GM23338 (cell line): ENCODE data around the gene TTLL9. TPM values are rescaled to one million over a fixed set of nuclear protein-coding genes. Genes with fewer than 3 reads are reported as not detected.
A peak's percentile ranks its signal among the peaks of the same experiment; 100 is the strongest.

Source experiments
- ATAC-seq: fragments of 200-7000 bp; cut with Tn5 transposase; 3 replicates; pipeline ENCODE4 v1.9.1; 2020
- DNase-seq: peaks from one replicate; pipeline ENCODE4 v3.0.0-alpha.2; 2015; ENCODE audit warnings: low spot score
- H2AFZ ChIP-seq: fragments of 200-600 bp; sonication (generic); 2 replicates; pipeline ENCODE4 v1.8.0; 2016; ENCODE audit warnings: antibody characterized with exemption, mild to moderate bottlenecking, moderate library complexity
- H3F3A ChIP-seq: fragments of 200-600 bp; sonication (generic); replicated peaks from 2 replicates; pipeline ENCODE4 v1.8.0; 2017; ENCODE audit warnings: antibody characterized with exemption, mixed run types, low read depth
- H3K27ac ChIP-seq: fragments of 200-600 bp; sonication (generic); 2 replicates; pipeline ENCODE4 v1.6.1; 2016; ENCODE audit warnings: low read depth
- H3K27me3 ChIP-seq: fragments of 200-600 bp; sonication (generic); 2 replicates; pipeline ENCODE4 v1.8.0; 2016; ENCODE audit warnings: mild to moderate bottlenecking, mixed run types, moderate library complexity; ENCODE audit not compliant: insufficient read depth
- H3K36me3 ChIP-seq: fragments of 200-600 bp; sonication (generic); 2 replicates; pipeline ENCODE4 v1.8.0; 2016; ENCODE audit warnings: mild to moderate bottlenecking; ENCODE audit not compliant: insufficient read depth
- H3K4me1 ChIP-seq: fragments of 200-600 bp; sonication (generic); 2 replicates; pipeline ENCODE4 v1.8.0; 2016; ENCODE audit warnings: mild to moderate bottlenecking, moderate library complexity; ENCODE audit not compliant: insufficient read depth
- H3K4me2 ChIP-seq: fragments of 200-600 bp; sonication (generic); 2 replicates; pipeline ENCODE4 v1.7.1; 2017; ENCODE audit warnings: mixed run types
- H3K4me3 ChIP-seq: fragments of 200-600 bp; sonication (generic); 2 replicates; pipeline ENCODE4 v1.6.1; 2016; ENCODE audit warnings: mixed run types
- H3K79me2 ChIP-seq: fragments of 200-600 bp; sonication (generic); replicated peaks from 2 replicates; pipeline ENCODE4 v1.8.0; 2017; ENCODE audit warnings: mild to moderate bottlenecking; ENCODE audit not compliant: insufficient read depth
- H3K9me2 ChIP-seq: fragments of 200-600 bp; sonication (generic); 2 replicates; pipeline ENCODE4 v1.8.0; 2017; ENCODE audit not compliant: insufficient read depth
- H4K20me1 ChIP-seq: fragments of 200-600 bp; sonication (generic); replicated peaks from 2 replicates; pipeline ENCODE4 v1.8.0; 2017; ENCODE audit warnings: mild to moderate bottlenecking; ENCODE audit not compliant: insufficient read depth
- H3K27ac Mint-ChIP-seq: 2 replicates; pipeline ENCODE4 v1.8.0; 2020; ENCODE audit warnings: inconsistent platforms, mild to moderate bottlenecking, moderate library complexity, mixed read lengths
- H3K27me3 Mint-ChIP-seq: 3 replicates; pipeline ENCODE4 v1.8.0; 2022; ENCODE audit warnings: low read depth, mild to moderate bottlenecking, moderate library complexity, mixed read lengths, inconsistent platforms; ENCODE audit not compliant: insufficient read depth, poor library complexity
- H3K36me3 Mint-ChIP-seq: 3 replicates; pipeline ENCODE4 v1.8.0; 2021; ENCODE audit warnings: low read depth, mild to moderate bottlenecking, inconsistent platforms, moderate library complexity, mixed read lengths
- H3K4me1 Mint-ChIP-seq: 3 replicates; pipeline ENCODE4 v1.8.0; 2020; ENCODE audit warnings: mild to moderate bottlenecking, inconsistent platforms, mixed read lengths
- H3K4me3 Mint-ChIP-seq: 3 replicates; pipeline ENCODE4 v1.8.0; 2021; ENCODE audit warnings: moderate library complexity, mild to moderate bottlenecking, inconsistent platforms, mixed read lengths
- H3K9me3 Mint-ChIP-seq: 3 replicates; pipeline ENCODE4 v1.8.0; 2020; ENCODE audit warnings: moderate library complexity, mild to moderate bottlenecking, inconsistent platforms, mixed read lengths
- CREB1 ChIP-seq: fragments of 250-450 bp; sonication (Bioruptor Pico); IDR thresholded peaks from 2 replicates; pipeline ENCODE4 v1.5.0; 2020; ENCODE audit warnings: low read depth, mild to moderate bottlenecking, moderate library complexity
- EZH2 ChIP-seq: fragments of 200-600 bp; sonication (generic); IDR thresholded peaks from one replicate; pipeline ENCODE4 v1.8.0; 2017; ENCODE audit warnings: antibody characterized with exemption, mild to moderate bottlenecking, low read depth; ENCODE audit not compliant: unreplicated experiment
- EZH2phosphoT487 ChIP-seq: fragments of 200-600 bp; sonication (generic); IDR thresholded peaks from one replicate; pipeline ENCODE4 v1.8.1; 2018; ENCODE audit warnings: antibody characterized with exemption; ENCODE audit not compliant: unreplicated experiment
- JUNB ChIP-seq: IDR thresholded peaks from one replicate; pipeline ENCODE4 v1.6.1; 2016; ENCODE audit warnings: antibody characterized with exemption; ENCODE audit not compliant: unreplicated experiment
- NANOG ChIP-seq: IDR thresholded peaks from 2 replicates; pipeline ENCODE4 v1.6.1; 2016; ENCODE audit warnings: antibody characterized with exemption, borderline replicate concordance
- POLR2AphosphoS5 ChIP-seq: IDR thresholded peaks from 2 replicates; pipeline ENCODE4 v1.6.1; 2016; ENCODE audit warnings: antibody characterized with exemption, low read depth
- STAT1 ChIP-seq: IDR thresholded peaks from one replicate; pipeline ENCODE4 v1.6.1; 2016; ENCODE audit warnings: antibody characterized with exemption; ENCODE audit not compliant: unreplicated experiment
- ZNF114 ChIP-seq: fragments of 250-450 bp; sonication (Bioruptor Pico); IDR thresholded peaks from 2 replicates; pipeline ENCODE4 v1.5.0; 2020; ENCODE audit warnings: mild to moderate bottlenecking, moderate library complexity
- ZNF331 ChIP-seq: fragments of 250-450 bp; sonication (Bioruptor Pico); IDR thresholded peaks from 2 replicates; pipeline ENCODE4 v1.5.0; 2020; ENCODE audit warnings: low read depth, mild to moderate bottlenecking, moderate library complexity
- polyA plus RNA-seq: library from polyadenylated mRNA; unstranded; fragments of >200 nt; fragmentation: Nextera tagmentation; extraction: Ambion mirVana; gene quantifications from 2 replicates; pipeline ENCODE4 v1.2.1, GENCODE V29; 2016
- total RNA-seq: library from RNA; depleted of rRNA; stranded (reverse); fragments of >200 nt; shearing (Covaris generic); gene quantifications from 2 replicates; pipeline ENCODE4 v1.2.3, GENCODE V29; 2014
- TF ChIP-seq, protein P1 (sequence below): IDR thresholded peaks from 2 replicates; pipeline ENCODE4 v1.6.1; 2016; ENCODE audit warnings: antibody characterized with exemption
- TF ChIP-seq, protein P2 (sequence below), 2 experiments: fragments of 200-600 bp in 1 of 2; sonication (generic) in 1 of 2; conservative IDR thresholded peaks; 2 replicates each; pipeline versions ENCODE4 v1.5.1 to v1.6.1; 2016 to 2017; ENCODE audit warnings: antibody characterized with exemption in 2 of 2, low read depth in 2 of 2, mild to moderate bottlenecking in 2 of 2, moderate library complexity in 1 of 2
- TF ChIP-seq, protein P3 (sequence below): IDR thresholded peaks from one replicate; pipeline ENCODE4 v1.6.1; 2018; ENCODE audit warnings: antibody characterized with exemption; ENCODE audit not compliant: unreplicated experiment
- TF ChIP-seq, protein P4 (sequence below): fragments of 250-450 bp; sonication (Bioruptor Pico); IDR thresholded peaks from 2 replicates; pipeline ENCODE4 v1.5.0; 2020; ENCODE audit warnings: mild to moderate bottlenecking, moderate library complexity

TTLL9 gene
- total and polyA plus RNA-seq, 2 experiments from 2014 or later = not detected

DNA sequence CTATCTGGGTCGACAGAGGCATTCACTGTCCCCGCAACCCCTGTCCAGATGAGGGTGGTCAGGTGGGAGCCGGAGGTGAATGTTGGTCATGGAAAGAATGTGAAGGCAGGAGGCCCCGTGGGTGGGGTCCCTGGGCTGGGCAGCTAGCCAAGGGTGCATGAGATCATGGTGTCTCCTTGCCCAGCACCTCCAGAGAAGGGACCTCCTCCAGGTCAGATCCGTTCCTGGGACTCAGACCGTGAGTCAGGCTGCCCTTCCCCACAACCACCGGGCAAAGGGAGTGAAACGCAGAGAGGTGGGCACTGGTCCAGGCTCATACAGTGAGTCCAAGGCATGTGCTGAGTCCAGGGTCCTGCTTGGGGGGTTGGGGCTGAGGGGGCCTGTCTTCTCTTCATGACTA is 28.5 kb upstream of the TTLL9 start:
- H3K4me2 ChIP-seq = 0 out of 2 replicates have a peak overlapping the region, but pooled peaks have one; percentile 35
- peaks cover 21% of the 10 kb centered on the region; the same call in 1 of the 2 replicates for H3K4me1 ChIP-seq
- TF ChIP-seq, protein P1, sequence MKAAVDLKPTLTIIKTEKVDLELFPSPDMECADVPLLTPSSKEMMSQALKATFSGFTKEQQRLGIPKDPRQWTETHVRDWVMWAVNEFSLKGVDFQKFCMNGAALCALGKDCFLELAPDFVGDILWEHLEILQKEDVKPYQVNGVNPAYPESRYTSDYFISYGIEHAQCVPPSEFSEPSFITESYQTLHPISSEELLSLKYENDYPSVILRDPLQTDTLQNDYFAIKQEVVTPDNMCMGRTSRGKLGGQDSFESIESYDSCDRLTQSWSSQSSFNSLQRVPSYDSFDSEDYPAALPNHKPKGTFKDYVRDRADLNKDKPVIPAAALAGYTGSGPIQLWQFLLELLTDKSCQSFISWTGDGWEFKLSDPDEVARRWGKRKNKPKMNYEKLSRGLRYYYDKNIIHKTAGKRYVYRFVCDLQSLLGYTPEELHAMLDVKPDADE = no peak
- TF ChIP-seq ZNF114 (CRISPR knock-in tag) = no peak
- no peak for TF ChIP-seq NANOG
- no peak for TF ChIP-seq CREB1 (CRISPR knock-in tag)
- no peak for TF ChIP-seq JUNB
- TF ChIP-seq STAT1 = no peak
- no peak for TF ChIP-seq EZH2phosphoT487
- TF ChIP-seq, protein P2, sequence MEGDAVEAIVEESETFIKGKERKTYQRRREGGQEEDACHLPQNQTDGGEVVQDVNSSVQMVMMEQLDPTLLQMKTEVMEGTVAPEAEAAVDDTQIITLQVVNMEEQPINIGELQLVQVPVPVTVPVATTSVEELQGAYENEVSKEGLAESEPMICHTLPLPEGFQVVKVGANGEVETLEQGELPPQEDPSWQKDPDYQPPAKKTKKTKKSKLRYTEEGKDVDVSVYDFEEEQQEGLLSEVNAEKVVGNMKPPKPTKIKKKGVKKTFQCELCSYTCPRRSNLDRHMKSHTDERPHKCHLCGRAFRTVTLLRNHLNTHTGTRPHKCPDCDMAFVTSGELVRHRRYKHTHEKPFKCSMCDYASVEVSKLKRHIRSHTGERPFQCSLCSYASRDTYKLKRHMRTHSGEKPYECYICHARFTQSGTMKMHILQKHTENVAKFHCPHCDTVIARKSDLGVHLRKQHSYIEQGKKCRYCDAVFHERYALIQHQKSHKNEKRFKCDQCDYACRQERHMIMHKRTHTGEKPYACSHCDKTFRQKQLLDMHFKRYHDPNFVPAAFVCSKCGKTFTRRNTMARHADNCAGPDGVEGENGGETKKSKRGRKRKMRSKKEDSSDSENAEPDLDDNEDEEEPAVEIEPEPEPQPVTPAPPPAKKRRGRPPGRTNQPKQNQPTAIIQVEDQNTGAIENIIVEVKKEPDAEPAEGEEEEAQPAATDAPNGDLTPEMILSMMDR (conservative IDR thresholded peaks at IDR 0.05; ENCODE audit: low read depth in 2 of 2) = no peak
- TF ChIP-seq POLR2AphosphoS5 = no peak
- TF ChIP-seq, protein P3, sequence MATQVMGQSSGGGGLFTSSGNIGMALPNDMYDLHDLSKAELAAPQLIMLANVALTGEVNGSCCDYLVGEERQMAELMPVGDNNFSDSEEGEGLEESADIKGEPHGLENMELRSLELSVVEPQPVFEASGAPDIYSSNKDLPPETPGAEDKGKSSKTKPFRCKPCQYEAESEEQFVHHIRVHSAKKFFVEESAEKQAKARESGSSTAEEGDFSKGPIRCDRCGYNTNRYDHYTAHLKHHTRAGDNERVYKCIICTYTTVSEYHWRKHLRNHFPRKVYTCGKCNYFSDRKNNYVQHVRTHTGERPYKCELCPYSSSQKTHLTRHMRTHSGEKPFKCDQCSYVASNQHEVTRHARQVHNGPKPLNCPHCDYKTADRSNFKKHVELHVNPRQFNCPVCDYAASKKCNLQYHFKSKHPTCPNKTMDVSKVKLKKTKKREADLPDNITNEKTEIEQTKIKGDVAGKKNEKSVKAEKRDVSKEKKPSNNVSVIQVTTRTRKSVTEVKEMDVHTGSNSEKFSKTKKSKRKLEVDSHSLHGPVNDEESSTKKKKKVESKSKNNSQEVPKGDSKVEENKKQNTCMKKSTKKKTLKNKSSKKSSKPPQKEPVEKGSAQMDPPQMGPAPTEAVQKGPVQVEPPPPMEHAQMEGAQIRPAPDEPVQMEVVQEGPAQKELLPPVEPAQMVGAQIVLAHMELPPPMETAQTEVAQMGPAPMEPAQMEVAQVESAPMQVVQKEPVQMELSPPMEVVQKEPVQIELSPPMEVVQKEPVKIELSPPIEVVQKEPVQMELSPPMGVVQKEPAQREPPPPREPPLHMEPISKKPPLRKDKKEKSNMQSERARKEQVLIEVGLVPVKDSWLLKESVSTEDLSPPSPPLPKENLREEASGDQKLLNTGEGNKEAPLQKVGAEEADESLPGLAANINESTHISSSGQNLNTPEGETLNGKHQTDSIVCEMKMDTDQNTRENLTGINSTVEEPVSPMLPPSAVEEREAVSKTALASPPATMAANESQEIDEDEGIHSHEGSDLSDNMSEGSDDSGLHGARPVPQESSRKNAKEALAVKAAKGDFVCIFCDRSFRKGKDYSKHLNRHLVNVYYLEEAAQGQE = no peak
- TF ChIP-seq, protein P4, sequence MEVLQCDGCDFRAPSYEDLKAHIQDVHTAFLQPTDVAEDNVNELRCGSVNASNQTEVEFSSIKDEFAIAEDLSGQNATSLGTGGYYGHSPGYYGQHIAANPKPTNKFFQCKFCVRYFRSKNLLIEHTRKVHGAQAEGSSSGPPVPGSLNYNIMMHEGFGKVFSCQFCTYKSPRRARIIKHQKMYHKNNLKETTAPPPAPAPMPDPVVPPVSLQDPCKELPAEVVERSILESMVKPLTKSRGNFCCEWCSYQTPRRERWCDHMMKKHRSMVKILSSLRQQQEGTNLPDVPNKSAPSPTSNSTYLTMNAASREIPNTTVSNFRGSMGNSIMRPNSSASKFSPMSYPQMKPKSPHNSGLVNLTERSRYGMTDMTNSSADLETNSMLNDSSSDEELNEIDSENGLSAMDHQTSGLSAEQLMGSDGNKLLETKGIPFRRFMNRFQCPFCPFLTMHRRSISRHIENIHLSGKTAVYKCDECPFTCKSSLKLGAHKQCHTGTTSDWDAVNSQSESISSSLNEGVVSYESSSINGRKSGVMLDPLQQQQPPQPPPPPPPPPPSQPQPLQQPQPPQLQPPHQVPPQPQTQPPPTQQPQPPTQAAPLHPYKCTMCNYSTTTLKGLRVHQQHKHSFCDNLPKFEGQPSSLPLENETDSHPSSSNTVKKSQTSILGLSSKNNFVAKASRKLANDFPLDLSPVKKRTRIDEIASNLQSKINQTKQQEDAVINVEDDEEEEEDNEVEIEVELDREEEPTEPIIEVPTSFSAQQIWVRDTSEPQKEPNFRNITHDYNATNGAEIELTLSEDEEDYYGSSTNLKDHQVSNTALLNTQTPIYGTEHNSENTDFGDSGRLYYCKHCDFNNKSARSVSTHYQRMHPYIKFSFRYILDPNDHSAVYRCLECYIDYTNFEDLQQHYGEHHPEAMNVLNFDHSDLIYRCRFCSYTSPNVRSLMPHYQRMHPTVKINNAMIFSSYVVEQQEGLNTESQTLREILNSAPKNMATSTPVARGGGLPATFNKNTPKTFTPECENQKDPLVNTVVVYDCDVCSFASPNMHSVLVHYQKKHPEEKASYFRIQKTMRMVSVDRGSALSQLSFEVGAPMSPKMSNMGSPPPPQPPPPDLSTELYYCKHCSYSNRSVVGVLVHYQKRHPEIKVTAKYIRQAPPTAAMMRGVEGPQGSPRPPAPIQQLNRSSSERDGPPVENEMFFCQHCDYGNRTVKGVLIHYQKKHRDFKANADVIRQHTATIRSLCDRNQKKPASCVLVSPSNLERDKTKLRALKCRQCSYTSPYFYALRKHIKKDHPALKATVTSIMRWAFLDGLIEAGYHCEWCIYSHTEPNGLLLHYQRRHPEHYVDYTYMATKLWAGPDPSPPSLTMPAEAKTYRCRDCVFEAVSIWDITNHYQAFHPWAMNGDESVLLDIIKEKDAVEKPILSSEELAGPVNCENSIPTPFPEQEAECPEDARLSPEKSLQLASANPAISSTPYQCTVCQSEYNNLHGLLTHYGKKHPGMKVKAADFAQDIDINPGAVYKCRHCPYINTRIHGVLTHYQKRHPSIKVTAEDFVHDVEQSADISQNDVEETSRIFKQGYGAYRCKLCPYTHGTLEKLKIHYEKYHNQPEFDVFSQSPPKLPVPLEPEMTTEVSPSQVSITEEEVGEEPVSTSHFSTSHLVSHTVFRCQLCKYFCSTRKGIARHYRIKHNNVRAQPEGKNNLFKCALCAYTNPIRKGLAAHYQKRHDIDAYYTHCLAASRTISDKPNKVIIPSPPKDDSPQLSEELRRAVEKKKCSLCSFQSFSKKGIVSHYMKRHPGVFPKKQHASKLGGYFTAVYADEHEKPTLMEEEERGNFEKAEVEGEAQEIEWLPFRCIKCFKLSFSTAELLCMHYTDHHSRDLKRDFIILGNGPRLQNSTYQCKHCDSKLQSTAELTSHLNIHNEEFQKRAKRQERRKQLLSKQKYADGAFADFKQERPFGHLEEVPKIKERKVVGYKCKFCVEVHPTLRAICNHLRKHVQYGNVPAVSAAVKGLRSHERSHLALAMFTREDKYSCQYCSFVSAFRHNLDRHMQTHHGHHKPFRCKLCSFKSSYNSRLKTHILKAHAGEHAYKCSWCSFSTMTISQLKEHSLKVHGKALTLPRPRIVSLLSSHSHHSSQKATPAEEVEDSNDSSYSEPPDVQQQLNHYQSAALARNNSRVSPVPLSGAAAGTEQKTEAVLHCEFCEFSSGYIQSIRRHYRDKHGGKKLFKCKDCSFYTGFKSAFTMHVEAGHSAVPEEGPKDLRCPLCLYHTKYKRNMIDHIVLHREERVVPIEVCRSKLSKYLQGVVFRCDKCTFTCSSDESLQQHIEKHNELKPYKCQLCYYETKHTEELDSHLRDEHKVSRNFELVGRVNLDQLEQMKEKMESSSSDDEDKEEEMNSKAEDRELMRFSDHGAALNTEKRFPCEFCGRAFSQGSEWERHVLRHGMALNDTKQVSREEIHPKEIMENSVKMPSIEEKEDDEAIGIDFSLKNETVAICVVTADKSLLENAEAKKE (CRISPR knock-in tag) = no peak
- no peak for TF ChIP-seq EZH2
- TF ChIP-seq ZNF331 (CRISPR knock-in tag) = no peak
- 0 out of 2 replicates have a peak, but pooled peaks cover under 1% of the 10 kb centered on the region for H3K27me3 ChIP-seq
- no peaks in the 10 kb centered on the region for H3K79me2 ChIP-seq
- H2AFZ ChIP-seq = no peak overlapping the region; the same call in 1 of the 2 replicates
- H3K36me3 Mint-ChIP-seq = no peaks in the 10 kb centered on the region
- ATAC-seq = no peak
- 0 out of 2 replicates have a peak, but pooled peaks cover 2% of the 10 kb centered on the region for H3F3A ChIP-seq
- no peak for DNase-seq
- H4K20me1 ChIP-seq = no peaks in the 10 kb centered on the region
- peaks cover 3% of the 10 kb centered on the region for H3K27me3 Mint-ChIP-seq
- no peak overlapping the region for H3K27ac ChIP-seq
- H3K4me3 ChIP-seq = no peak overlapping the region
- peaks cover 24% of the 10 kb centered on the region for H3K4me1 Mint-ChIP-seq
- peaks cover 15% of the 10 kb centered on the region; the same call in 2 of the 3 replicates for H3K9me3 Mint-ChIP-seq
- H3K36me3 ChIP-seq = no peaks in the 10 kb centered on the region
- H3K9me2 ChIP-seq = 0 out of 2 replicates have a peak, but pooled peaks cover 5% of the 10 kb centered on the region
- H3K27ac Mint-ChIP-seq = no peak overlapping the region
- H3K4me3 Mint-ChIP-seq = no peak overlapping the region
